Islet precursor cell (in vitro differentiated cells): ENCODE data around the gene ATP6V1D.
"Not testable (repeated sequence)": the region's sequence is repeated elsewhere in the genome, so short reads cannot be mapped to it uniquely, and the experiment has no call there.

Experiments used
- DNase-seq: peaks from one replicate; pipeline ENCODE4 v3.0.0-alpha.2; 2018

ATP6V1D gene

DNA sequence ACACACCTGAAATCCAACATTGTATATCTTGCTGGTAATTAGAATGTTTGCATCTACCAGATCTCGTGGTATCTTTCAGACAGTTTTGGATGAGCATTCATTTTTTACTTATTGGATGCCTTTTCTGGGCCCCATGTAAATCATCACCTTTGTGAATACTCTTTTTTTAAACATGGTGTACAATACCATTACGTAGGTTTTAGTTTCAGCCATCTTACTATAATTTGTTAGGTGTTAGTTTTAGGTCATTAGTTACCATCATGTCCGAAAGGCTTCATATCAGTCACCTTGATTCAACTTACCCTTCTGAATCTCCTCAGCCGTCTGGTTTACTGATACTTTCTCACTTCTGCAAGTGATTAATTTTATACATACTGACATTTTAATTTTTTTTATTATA is 5.9 kb upstream of the ATP6V1D start:
- DNase-seq = no peak

DNA sequence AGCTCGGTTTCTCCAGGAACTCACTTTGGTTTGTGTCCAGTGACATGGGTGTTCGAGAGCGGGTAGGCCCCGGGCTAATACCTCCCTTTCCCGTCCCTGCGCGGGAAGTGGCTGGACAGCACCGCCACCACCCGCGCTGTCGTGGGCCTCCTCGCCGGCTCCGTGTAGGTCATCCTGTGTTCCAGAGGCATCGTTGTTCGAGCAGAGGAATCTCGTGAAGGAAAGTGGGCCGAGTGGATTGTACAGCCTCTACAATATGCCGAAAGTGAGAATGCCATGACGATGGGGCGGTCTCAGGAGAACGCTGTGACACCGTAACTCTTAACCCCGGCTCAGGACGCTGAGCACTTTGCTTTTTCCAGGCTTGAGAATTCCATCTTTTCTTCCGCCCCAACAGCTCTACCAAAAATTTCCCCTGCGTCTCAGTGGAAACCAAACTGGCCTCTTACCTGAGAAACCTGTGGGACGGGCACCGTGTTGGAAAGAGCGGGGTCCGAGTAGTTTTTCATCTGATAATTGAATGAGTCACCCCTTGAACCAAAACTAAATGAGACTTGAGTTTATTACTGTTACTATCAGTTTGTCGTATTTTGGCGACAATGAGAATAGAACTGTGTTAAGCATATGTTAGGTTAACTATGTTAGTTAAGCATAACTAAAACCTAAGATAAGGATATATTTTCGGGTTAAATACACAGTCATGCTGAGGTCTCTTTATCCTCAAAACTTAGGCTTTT is 1.0 kb upstream of the ATP6V1D start:
- DNase-seq = no peak

DNA sequence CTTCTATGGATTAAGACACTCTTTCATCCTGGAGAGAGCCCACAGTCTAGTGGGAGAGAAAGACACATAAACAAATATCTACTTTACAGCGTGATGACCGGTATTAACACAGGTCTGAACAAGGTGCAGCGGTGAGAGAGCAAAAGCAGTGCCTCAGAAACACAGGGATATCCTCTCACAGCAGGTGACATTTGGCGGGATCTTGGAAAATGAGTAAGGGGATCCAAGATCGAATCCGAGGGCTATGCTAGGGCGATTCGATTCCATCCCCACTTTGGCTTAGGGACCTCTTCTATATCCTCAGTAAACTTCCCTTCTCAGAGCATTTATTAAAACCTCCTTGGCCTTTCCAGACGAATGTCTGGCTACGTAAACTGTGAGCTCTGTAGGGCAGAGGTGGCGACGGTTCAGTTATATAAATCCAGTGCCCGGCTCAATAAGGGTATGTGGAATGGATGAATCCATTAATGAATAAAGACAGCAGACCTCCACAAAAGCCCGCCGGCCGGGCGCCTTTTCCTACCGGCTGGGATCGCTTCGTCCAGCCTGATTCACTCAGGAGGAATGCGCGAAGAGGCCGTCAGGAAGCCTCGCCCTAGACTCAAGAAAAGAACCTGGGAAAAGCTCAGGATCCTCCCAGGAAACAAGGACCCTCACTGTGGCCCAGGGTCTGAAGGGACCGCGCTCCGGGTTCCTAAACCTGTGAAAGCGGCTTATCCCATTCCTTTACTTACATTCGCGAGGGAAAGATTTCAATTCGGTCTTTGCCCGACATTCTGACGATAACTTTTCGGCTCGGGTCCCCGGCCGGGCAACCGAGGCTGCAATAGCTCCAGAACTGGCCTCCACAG is 455 bp downstream of the ATP6V1D start:
- peak; percentile 78 for DNase-seq

DNA sequence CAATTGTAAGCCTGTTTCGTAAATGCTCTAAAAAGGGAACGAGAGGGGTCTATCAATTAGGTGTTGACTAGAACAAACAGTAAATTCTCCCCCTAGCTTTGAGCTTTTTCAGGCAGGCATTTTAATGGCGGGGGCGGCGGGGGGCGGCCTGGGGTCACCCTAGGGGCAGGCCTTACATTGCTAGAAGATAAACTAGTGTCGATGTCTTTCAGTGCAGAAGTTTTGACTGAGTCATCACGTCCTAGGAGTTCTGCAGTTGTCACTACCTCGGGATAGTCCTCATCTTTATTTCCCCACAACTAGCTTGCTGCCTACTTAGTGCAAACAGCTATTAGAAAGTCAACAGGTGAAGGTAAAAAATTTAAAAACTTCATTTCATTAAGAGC is 1.6 kb downstream of the ATP6V1D start:
- peak; percentile 53 for DNase-seq

DNA sequence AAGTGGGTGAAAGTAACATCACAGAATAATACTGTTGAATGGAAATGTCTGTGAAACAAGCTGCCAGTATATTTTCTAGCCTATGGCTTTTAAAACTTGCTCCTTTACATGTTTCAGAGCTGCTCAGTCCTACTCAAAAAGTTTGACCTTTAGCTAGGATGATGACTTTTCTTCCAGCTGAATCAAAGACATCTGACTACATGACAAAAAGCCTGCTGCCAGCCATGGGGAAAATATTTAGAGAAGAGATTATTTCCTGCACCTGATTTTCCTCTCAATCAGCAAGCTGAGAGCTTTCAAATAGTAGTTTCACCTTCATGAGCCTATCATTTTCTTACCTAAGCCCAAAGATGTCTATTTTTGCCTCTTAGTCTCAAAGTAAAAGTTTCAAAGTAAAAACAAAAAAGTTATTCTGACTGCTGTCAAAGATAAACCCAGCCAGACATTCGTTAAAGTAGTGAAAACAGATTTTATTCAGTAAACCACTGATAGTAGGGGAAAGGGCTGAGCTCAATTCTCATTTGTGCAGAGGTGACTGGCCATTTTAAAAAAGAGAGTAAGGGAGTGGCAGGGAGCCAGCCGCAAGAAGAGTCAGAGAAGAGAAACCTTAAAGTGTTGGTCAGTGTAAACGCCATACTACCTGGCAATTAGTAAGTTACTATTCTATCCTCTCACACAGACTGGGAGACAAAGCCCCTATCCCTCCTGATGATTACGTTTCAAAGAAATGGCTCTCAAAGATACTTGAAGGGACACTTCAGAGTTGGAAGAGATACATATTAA is 2.2 kb downstream of the ATP6V1D start:
- no peak for DNase-seq

DNA sequence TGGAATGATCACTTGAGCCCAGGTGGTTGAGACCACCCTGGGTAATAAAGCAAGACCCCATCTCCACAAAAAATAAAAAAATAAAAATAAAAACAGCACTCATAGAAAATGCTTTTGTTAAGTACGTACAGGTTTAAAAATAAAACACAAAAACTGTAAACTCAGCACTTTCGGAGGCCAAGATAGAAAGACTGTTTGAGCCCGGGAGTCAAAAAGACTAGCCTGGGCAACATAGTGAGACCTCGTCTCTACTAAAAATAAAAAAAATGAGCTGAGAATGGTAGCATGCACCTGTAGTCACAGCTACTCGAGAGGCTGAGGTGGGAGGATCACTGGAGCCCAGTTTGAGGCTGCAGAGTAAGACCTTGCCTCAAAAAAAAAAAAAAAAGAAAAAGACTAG is 7.5 kb downstream of the ATP6V1D start:
- no peak for DNase-seq

DNA sequence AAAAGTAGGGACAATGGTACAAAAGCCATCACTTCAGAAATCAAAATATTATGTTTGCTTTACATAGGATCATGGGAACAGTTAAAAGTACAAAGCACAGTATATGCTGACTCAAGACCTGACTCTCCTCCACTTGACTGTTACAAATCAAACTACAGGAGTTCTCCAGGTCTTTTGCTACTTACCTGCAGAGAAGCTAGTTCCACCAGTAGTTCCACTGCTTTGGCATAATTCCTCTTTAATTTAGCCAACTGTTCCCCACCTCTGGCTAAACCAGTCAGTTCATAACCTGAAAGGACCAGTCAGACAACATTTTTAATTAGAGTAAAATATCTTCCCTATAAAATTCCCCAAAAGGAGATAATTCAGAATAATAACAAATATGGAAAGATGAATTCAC is 14.0 kb downstream of the ATP6V1D start:
- DNase-seq = no peak

DNA sequence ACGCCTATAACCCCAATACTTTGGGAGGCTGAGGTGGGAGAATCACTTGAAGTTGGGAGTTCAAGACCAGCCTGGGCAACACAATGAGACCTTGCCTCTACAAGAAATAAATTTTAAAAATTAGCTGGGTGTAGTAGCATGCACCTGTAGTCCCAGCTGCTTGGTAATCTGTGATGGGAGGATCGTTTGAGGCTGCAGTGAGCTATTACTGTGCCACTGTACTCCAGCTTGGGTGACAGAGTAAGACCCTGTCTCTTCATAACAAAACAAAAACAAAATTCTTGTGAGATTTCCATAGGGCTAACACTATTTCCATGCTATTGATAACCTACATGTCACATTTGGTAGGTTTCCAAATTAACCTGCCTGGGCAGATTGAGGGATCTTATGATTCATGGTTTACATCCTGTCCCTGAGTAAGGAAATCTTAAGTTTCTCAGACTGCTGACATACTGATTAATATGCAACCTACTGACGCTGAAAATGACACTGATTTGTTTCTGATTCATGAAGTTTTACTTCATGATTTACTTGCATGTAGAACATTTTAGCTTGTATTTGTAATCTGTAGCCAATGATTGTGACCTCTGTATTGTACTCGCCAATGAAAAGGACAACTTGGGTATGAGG is 15.9 kb downstream of the ATP6V1D start:
- no peak for DNase-seq

DNA sequence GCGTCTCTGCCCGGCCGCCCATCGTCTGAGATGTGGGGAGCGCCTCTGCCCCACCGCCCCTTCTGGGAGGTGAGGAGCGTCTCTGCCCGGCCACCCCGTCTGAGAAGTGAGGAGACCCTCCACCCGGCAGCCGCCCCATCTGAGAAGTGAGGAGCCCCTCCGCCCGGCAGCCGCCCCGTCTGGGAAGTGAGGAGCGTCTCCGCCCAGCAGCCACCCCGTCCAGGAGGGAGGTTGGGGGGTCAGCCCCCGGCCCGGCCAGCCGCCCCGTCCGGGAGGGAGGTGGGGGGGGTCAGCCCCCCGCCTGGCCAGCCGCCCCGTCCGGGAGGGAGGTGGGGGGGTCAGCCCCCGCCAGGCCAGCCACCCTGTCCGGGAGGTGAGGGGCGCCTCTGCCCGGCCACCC is 18.4 kb downstream of the ATP6V1D start:
- DNase-seq = not testable (repeated sequence)

DNA sequence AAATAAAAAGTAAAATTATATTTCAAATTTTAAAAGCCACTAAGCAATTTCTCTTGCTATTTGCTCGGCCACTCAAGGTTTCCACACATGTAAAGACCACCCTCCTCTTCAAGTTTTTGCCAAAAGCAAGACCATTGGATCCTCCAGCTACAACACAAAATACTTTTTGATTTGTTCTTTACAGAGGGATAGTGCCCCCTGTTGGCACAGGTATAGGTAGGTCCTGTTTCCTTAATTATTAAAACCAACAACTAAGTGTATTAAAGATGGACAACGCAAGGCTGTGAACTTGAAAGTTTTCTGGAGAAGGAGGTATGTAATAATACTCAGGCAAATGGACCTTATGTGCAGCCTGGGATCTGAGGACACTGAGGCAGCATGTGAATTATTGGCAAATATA is 23.8 kb downstream of the ATP6V1D start:
- DNase-seq = no peak

DNA sequence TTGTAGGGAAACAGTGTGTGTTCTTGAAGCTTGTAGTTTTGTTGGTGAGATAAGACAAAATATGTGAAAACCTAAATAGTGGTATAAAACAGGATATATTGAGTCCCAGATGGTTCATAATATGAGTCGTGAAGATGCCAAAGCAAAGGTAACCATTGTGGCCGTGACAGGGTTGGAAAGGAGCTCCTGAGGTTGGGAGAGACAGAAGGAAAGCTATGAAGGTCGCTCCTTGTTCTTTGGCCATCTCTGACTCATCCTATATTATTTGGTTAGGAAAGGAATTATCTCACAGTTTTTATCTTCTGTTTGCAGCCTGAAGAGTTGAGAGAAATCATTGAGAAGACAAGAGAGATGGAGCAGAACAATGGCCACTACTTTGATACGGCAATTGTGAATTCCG is 27.1 kb downstream of the ATP6V1D start:
- no peak for DNase-seq

DNA sequence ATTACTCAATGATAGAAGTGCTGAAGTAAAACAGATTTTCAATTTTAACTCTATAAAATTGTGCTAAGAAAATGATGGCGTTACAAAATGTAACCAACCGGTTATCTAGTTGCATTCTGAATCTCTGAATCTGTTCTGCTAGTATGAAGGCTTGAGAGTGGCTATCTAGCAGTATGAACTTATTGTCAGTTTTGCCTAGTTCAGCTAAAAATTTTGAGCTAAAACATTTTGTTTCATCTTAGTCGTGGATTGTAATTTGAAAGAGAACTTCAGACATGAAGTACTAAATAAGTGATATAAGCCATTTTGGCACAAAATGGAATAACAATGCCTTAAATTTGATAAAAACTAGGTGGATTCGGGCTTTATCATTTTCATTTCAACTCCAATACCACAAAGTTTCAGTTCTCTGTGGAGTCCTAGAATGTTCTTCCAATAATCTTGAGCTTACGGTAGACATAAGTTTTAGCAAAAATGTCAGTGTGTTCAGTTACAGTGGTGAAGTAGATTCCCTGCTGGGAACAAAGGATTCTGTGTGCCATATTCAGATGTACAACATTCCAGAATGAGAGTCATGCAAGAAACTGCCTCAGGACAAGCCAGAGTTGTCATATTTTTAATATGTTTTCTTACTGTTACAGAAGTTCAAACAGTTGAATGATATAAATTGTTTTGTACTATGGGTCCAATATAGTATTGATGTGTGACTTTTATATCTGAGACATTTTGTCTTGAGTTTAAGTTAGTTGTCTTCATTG is 28.1 kb downstream of the ATP6V1D start:
- DNase-seq = no peak

DNA sequence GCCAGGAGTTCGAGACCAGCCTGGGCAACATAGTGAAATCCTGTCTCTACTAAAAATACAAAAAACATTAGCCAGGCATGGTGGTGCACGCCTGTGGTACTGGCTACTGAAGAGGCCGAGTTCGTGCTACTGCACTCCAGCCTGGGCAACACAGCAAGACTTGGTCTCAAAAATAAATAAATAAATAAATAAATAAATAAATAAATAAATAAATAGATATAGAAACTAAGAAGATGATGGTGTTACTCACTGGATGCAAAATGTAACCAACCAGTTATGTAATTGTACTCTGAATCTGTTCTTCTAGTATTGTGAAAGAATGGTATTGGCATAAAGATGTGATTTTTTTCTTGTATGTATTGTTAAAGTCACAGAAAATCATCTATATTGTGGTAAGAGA is 29.9 kb downstream of the ATP6V1D start:
- not testable (repeated sequence) for DNase-seq

DNA sequence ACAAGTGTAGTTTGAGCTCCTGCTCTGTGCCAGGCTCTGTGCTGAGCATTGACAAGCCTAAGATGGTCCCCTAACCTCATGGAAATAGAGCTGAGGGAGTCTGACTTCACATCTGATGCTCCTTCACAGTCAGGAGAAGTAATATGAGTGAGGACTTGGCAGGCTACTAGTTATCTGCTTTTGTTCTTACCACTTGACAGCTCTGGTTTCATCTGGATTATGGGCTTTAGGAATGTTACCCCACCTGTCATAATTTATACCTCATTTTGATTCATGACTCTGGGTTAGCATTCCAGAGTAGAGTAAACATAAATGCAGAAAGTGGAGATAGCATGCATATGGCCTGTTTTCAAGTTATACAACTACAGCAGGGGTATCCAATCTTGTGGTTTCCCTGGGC is 40.5 kb downstream of the ATP6V1D start:
- DNase-seq = no peak

DNA sequence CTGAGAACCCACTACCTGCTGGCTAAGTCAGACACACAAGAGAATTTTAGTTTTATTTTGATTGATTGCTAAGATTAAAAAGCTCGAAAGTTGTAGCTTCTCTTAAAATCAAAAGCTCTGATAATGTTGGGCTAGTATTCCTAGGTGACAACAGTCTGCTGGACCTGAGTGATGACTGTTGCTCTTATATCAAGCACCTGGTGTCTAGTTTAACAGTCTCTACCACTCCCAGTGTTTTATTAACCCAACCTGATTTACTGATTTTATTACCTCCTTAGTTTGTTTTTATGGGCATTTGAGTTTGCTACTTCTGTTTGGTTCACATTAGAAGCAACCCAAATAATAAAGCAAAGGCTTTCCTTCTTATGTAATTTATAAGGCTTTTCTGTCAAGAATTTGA is 41.8 kb downstream of the ATP6V1D start:
- no peak for DNase-seq

DNA sequence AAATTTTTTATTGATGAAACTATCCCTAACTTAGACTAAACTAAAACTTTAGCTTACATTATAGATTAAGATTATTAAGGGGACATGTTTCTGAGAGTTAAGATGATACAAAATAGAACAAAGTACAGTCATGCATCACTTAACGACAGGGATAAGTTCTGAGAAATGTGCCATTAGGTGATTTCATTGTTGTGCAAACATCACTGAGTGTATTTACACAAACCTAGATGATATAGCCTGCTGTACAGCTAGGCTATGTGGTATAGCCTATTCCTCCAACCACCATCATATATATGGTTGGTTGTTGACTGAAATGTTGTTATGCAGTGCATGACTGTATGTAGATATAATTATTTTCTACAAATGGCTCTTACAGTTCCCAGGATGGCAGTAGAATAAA is 46.5 kb downstream of the ATP6V1D start:
- no peak for DNase-seq

DNA sequence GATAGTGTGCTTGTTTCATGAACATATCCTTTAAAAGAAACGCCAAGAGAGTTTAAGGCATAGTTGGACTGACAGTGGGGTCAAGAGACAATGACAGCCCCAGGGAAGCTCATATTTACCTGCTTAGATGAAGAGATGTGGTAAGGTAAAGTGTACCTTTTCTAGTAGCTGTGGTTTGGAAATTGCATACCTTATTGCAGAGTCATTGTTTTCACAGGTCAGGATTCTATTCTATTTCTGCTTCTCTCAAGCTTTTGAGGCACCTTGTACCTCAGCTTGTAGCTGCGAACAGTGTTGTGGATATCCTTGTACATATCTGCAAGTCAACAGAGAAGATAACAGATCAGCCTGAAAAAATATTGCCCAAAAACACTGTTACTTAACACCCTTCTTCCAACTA is 47.7 kb downstream of the ATP6V1D start:
- no peak for DNase-seq
